AG09309 (cell line): ENCODE measurements around the gene RASSF7.
"Not testable (repeated sequence)": the region's sequence is repeated elsewhere in the genome, so short reads cannot be mapped to it uniquely, and the experiment has no call there.

Experiments used
- DNase-seq: peaks from one replicate; pipeline ENCODE4 v3.0.0-alpha.2; 2010; ENCODE audit warnings: low read depth
- H3K4me3 ChIP-seq: 2 replicates; pipeline ENCODE4 v1.5.1; 2011; ENCODE audit warnings: mild to moderate bottlenecking, low read depth, low read length, moderate library complexity; ENCODE audit not compliant: control insufficient read depth
- CTCF ChIP-seq: IDR thresholded peaks from 2 replicates; pipeline ENCODE4 v1.5.1; 2011; ENCODE audit warnings: mild to moderate bottlenecking, low read depth, low read length, inconsistent platforms; ENCODE audit not compliant: insufficient read depth, control insufficient read depth; ENCODE audit errors: missing control alignments

The RASSF7 gene

GRCh38 chr11:560305-561147, at the start of gene RASSF7, which contains the start of gene LMNTD2:
Gene RASSF7, plus strand, starts transcription at chr11:560970. Its CDS starts 799 bp downstream, at chr11:561769.
Gene LMNTD2, minus strand, starts transcription at chr11:560738. Its CDS starts 22 bp downstream, at chr11:560716.
- no peak for DNase-seq
- peak within 1 kb of the TSS; percentile 58 for H3K4me3 ChIP-seq
- TF ChIP-seq CTCF, result no peak

GRCh38 chr11:512761-513595, 47.8 kb upstream of the RASSF7 start:
- TF ChIP-seq CTCF, result no peak
- no peak overlapping the region for H3K4me3 ChIP-seq
- DNase-seq, result no peak

GRCh38 chr11:514606-515005, 46.2 kb upstream of the RASSF7 start:
- no peak for TF ChIP-seq CTCF
- H3K4me3 ChIP-seq, result no peak overlapping the region
- no peak for DNase-seq

- H3K4me3 ChIP-seq, result no peak overlapping the region
- no peak for DNase-seq
- no peak for TF ChIP-seq CTCF
Observed at GRCh38 chr11:515131-515530, 45.6 kb upstream of the RASSF7 start.

GRCh38 chr11:516400-516799, 44.4 kb upstream of the RASSF7 start:
- DNase-seq, result no peak
- TF ChIP-seq CTCF, result no peak
- no peak overlapping the region for H3K4me3 ChIP-seq

- not testable (repeated sequence) for DNase-seq
Observed at GRCh38 chr11:516918-517685, 43.7 kb upstream of the RASSF7 start.

More at GRCh38 chr11:516918-517685, 43.7 kb upstream of the RASSF7 start:
- H3K4me3 ChIP-seq, result not testable (repeated sequence)
